GM12872 (cell line): ENCODE data around the gene PCGF5.

Experiments
- CTCF ChIP-seq: IDR thresholded peaks from 3 replicates; pipeline ENCODE4 v1.5.1; 2011; ENCODE audit warnings: low read depth, mild to moderate bottlenecking, low read length, moderate library complexity; ENCODE audit not compliant: insufficient read depth

PCGF5 gene

GRCh38 chr10:91229683-91230082 is 9.2 kb downstream of the PCGF5 start:
- TF ChIP-seq CTCF = no peak

DNA sequence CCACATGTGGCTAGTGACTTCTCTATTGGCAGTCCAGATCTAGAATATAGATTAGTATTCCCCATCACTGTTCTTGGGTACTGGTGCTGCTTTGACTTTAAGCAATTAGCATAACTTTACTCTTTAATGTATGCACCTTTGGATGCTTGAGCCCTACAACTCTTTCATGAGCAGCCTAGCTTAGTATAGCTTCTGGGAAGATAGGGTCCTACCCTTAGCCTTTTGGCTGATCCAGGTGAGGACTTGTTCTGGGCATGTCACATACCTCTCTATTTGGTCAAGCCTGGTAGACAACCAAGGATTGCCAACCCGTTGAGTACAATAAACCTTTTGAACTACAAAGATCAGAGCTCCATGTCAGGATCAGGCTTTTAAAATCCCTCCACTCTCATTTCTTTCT is 17.7 kb downstream of the PCGF5 start:
- no peak for TF ChIP-seq CTCF

GRCh38 chr10:91239789-91240188 is 19.3 kb downstream of the PCGF5 start:
- TF ChIP-seq CTCF = no peak

GRCh38 chr10:91242940-91243339 is 22.5 kb downstream of the PCGF5 start:
- no peak for TF ChIP-seq CTCF

DNA sequence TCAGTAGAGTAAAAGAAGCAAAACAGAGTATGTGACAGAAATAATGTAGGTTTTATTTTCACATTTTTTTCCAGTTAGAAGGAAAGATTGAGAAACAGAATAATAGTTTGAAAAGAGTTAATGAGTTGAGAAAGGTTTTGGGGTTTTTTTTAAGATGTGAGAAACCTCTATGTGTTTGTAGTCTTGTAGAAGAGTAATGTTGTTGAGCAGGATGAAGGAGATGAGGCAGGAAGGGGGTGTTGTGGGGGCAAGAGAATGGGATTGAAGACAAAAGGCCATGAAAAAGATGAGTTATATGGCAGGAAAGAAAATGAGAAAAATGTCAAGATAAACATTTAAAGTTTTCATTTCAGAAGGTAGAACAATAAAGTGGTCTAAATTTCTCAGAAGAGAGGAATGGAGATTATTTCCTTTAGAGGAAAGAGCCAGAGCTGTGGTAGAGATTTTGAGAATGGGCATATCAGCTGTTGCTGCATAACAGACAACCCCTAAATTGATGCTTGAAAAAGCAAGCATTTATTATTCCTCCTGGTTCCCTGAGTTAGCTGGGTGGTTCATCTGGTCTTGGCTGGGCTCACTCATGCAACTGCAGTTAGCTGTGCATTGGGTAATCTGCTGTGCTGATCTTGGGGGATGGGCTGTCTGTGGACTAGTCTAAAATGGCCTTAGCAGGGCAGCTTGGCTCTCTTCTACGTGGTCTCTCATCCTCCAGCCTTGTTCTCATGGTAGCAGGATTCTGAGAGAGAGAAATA is 27.1 kb downstream of the PCGF5 start:
- TF ChIP-seq CTCF = no peak

DNA sequence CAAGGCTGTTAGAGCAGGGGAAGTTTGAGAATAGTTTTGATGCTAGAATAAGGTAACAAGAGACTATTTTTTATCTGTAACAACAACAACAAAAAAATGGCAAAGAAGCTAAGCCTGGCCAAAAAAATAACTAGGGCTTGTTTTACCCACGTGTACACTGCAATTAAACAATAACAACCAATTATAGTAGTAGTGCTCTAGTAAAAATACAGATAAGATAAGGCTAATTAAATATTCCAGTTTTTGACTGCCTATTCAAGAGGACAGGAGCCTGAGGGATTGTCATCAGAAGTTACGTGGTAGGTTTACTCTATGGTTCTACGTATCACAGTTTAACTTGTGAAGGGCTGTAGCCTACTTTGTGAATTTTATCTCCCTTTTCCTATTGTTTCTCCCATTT is 29.2 kb downstream of the PCGF5 start:
- TF ChIP-seq CTCF = no peak

- no peak for TF ChIP-seq CTCF
Observed at GRCh38 chr10:91250341-91250740, 29.9 kb downstream of the PCGF5 start.
